Panc1 (cell line): ENCODE results near the gene CHTF18. TPM values are rescaled to one million over a fixed set of nuclear protein-coding genes. Genes with fewer than 3 reads are reported as not detected.

Experiments used
- ATAC-seq: fragments of 200-7000 bp; cut with Tn5 transposase; 2 replicates; pipeline ENCODE4 v1.9.1; 2020; ENCODE audit warnings: mild to moderate bottlenecking, moderate library complexity
- BruUV-seq: library from RNA; stranded (reverse); fragments of 400-500 nt; replicated peaks from 2 replicates; lab custom pipeline; 2021; lab: Mats Ljungman, UMichigan
- CTCF ChIA-PET: fragments of 300-600 bp; sonication (Branson Sonifier 250); formaldehyde crosslinking; loops from one replicate; lab custom pipeline; 2022; ENCODE audit warnings: antibody characterized with exemption; lab: Charles Lee
- POLR2A ChIA-PET: fragments of 300-600 bp; sonication (Branson Sonifier 250); formaldehyde crosslinking; loops from one replicate; lab custom pipeline; 2022; ENCODE audit warnings: antibody characterized with exemption; lab: Charles Lee
- DNase-seq: peaks from one replicate; pipeline ENCODE4 v3.0.0-alpha.2; 2010; ENCODE audit warnings: low read depth, low spot score
- H3K27ac ChIP-seq: 2 replicates; pipeline ENCODE4 v1.5.1; 2011; ENCODE audit warnings: mild to moderate bottlenecking, low read length, inconsistent platforms
- H3K27me3 ChIP-seq: fragments of 200-500 bp; sonication (Bioruptor generic); 2 replicates; pipeline ENCODE4 v1.6.0; 2014; ENCODE audit warnings: low read length, inconsistent platforms; ENCODE audit not compliant: control insufficient read depth, insufficient read depth
- H3K36me3 ChIP-seq: fragments of 200-500 bp; sonication (Bioruptor generic); 2 replicates; pipeline ENCODE4 v1.5.1; 2014; ENCODE audit warnings: inconsistent platforms, mild to moderate bottlenecking, low read length, moderate library complexity; ENCODE audit not compliant: control insufficient read depth, insufficient read depth
- H3K4me1 ChIP-seq: 2 replicates; pipeline ENCODE4 v1.5.1; 2011; ENCODE audit warnings: inconsistent platforms, mild to moderate bottlenecking, low read length, moderate library complexity; ENCODE audit not compliant: control insufficient read depth, insufficient read depth
- H3K4me3 ChIP-seq, 2 experiments: 2 replicates each; pipeline ENCODE4 v1.5.1; 2011 to 2012; ENCODE audit warnings: low read depth in 2 of 2, low read length in 2 of 2, mild to moderate bottlenecking in 2 of 2, inconsistent platforms in 1 of 2, moderate library complexity in 1 of 2
- H3K9me3 ChIP-seq: fragments of 200-500 bp; sonication (Bioruptor generic); 2 replicates; pipeline ENCODE4 v1.5.1; 2014; ENCODE audit warnings: low read depth, mild to moderate bottlenecking, inconsistent platforms, low read length, moderate library complexity; ENCODE audit not compliant: control insufficient read depth, insufficient read depth
- CTCF ChIP-seq: fragments of 450-650 bp; IDR thresholded peaks from 2 replicates; pipeline ENCODE4 v1.5.1; 2017; ENCODE audit warnings: mild to moderate bottlenecking
- POLR2AphosphoS5 ChIP-seq: IDR thresholded peaks from 2 replicates; pipeline ENCODE4 v1.6.1; 2012; ENCODE audit warnings: mild to moderate bottlenecking, low read depth, low read length, moderate library complexity
- SIN3A ChIP-seq: IDR thresholded peaks from 2 replicates; pipeline ENCODE4 v1.6.1; 2012; ENCODE audit warnings: low read depth, mild to moderate bottlenecking, low read length, moderate library complexity, borderline replicate concordance; ENCODE audit not compliant: insufficient read depth
- TCF7L2 ChIP-seq: IDR thresholded peaks from 2 replicates; pipeline ENCODE4 v1.6.1; 2011; ENCODE audit warnings: mild to moderate bottlenecking, low read depth, low read length, inconsistent platforms
- in situ Hi-C: cut with HindIII; loops from 2 replicates; pipeline ENCODE4 v1.10.0; 2016; ENCODE audit warnings: low sequenced_read_pairs, low pct_unique_long_range_greater_than_20kb
- intact Hi-C: fragments of 100-400 bp; cut with micrococcal nuclease; formaldehyde crosslinking; loops from one replicate; pipeline ENCODE4 v1.10.0; 2022; ENCODE audit not compliant: unreplicated experiment
- total RNA-seq: library from RNA; stranded (reverse); gene quantifications from one replicate; pipeline ENCODE4 v1.2.1, GENCODE V29; 2021; ENCODE audit not compliant: unreplicated experiment
- TF ChIP-seq, protein P1 (sequence below), 2 experiments: IDR thresholded peaks; 2 replicates each; pipeline ENCODE4 v1.6.1; 2011 to 2012; ENCODE audit warnings: low read depth in 2 of 2, control low read depth in 1 of 2, low read length in 1 of 2, mild to moderate bottlenecking in 1 of 2, moderate library complexity in 1 of 2; ENCODE audit not compliant: insufficient read depth in 1 of 2

The CHTF18 gene
- total RNA-seq, 1 experiment from 2014 or later = 118 TPM

GRCh38 chr16:830871-831570 is 42.6 kb downstream of the CHTF18 start:
- POLR2A ChIA-PET = no interaction called here
- peaks cover under 1% of the 10 kb centered on the region; the same call in 1 of the 2 replicates for H3K9me3 ChIP-seq
- CTCF ChIA-PET = no interaction called here
- in situ Hi-C loops (no loop called here), intact Hi-C loops (no loop called here)
- BruUV-seq = no TSS peak
- H3K4me3 ChIP-seq = no peak overlapping the region
- ATAC-seq (no peak), DNase-seq (no peak)
- no peaks in the 10 kb centered on the region for H3K4me1 ChIP-seq
- TF ChIP-seq TCF7L2 (no peak), SIN3A (no peak), POLR2AphosphoS5 (no peak), CTCF (no peak)
- TF ChIP-seq, protein P1, sequence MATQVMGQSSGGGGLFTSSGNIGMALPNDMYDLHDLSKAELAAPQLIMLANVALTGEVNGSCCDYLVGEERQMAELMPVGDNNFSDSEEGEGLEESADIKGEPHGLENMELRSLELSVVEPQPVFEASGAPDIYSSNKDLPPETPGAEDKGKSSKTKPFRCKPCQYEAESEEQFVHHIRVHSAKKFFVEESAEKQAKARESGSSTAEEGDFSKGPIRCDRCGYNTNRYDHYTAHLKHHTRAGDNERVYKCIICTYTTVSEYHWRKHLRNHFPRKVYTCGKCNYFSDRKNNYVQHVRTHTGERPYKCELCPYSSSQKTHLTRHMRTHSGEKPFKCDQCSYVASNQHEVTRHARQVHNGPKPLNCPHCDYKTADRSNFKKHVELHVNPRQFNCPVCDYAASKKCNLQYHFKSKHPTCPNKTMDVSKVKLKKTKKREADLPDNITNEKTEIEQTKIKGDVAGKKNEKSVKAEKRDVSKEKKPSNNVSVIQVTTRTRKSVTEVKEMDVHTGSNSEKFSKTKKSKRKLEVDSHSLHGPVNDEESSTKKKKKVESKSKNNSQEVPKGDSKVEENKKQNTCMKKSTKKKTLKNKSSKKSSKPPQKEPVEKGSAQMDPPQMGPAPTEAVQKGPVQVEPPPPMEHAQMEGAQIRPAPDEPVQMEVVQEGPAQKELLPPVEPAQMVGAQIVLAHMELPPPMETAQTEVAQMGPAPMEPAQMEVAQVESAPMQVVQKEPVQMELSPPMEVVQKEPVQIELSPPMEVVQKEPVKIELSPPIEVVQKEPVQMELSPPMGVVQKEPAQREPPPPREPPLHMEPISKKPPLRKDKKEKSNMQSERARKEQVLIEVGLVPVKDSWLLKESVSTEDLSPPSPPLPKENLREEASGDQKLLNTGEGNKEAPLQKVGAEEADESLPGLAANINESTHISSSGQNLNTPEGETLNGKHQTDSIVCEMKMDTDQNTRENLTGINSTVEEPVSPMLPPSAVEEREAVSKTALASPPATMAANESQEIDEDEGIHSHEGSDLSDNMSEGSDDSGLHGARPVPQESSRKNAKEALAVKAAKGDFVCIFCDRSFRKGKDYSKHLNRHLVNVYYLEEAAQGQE (IDR thresholded peaks at IDR 0.05; ENCODE audit: insufficient read depth in 1 of 2, low read depth in 2 of 2, low read length in 1 of 2) = no peak
- no peaks in the 10 kb centered on the region for H3K36me3 ChIP-seq
- no peaks in the 10 kb centered on the region for H3K27me3 ChIP-seq
- no peak overlapping the region for H3K27ac ChIP-seq

- ChIA-PET POLR2A (no interaction called here), CTCF (no interaction called here)
- no peak overlapping the region for H3K27ac ChIP-seq
- DNase-seq (no peak), ATAC-seq (no peak)
- no peak overlapping the region for H3K4me3 ChIP-seq
- in situ Hi-C loops (no loop called here), intact Hi-C loops (no loop called here)
- peaks cover 4% of the 10 kb centered on the region; the same call in 1 of the 2 replicates for H3K9me3 ChIP-seq
- no peaks in the 10 kb centered on the region for H3K4me1 ChIP-seq
- no TSS peak for BruUV-seq
- no peaks in the 10 kb centered on the region for H3K36me3 ChIP-seq
- TF ChIP-seq SIN3A (no peak), POLR2AphosphoS5 (no peak), TCF7L2 (no peak), CTCF (no peak)
- TF ChIP-seq, protein P1 (IDR thresholded peaks at IDR 0.05; ENCODE audit: insufficient read depth in 1 of 2, low read depth in 2 of 2, low read length in 1 of 2) = no peak
- no peaks in the 10 kb centered on the region for H3K27me3 ChIP-seq
Measured at GRCh38 chr16:831571-832413, 43.4 kb downstream of the CHTF18 start.
